Posterior vena cava (tissue), 2 donors: Measurements from ENCODE around the gene ABLIM2. TPM values are rescaled to one million over a fixed set of nuclear protein-coding genes. Genes with fewer than 3 reads are reported as not detected.

ENCODE experiments used
- DNase-seq: peaks from one replicate; pipeline ENCODE4 v3.0.0-alpha.2; 2020; ENCODE audit warnings: low spot score
- intact Hi-C, 2 donors: fragments of 100-400 bp; cut with DNase I; formaldehyde crosslinking; loops; one replicate each; pipeline versions ENCODE4 v1.14.1 to v1.14.2; 2022 to 2023
- total RNA-seq, 2 donors: library from RNA; stranded (reverse); fragmentation: NEBNext Ultra II Directional; extraction: Animal tissue kit (Norgen Biotek cat#: 25700); gene quantifications; one replicate each; pipeline ENCODE4 v1.2.1, GENCODE V29; 2021
- donor health status: DM: yes; HTN: yes; CAD: no.
- donor health status: DM: yes; HTN: yes; CAD: no.

ABLIM2 gene
- total RNA-seq, 2 donors from 2014 or later = 11.7 to 23.8 TPM

GRCh38 chr4:8033067-8033755 is 125.4 kb downstream of the ABLIM2 start:
- no peak for DNase-seq
- intact Hi-C loops = no loop called here

GRCh38 chr4:8032381-8032780 is 126.2 kb downstream of the ABLIM2 start:
- DNase-seq = no peak
- intact Hi-C loops = no loop called here

- intact Hi-C loops = no loop called here
- DNase-seq = no peak
These were observed 128.4 kb downstream of the ABLIM2 start for GRCh38 chr4:8030121-8030781.

GRCh38 chr4:8029689-8030088 is 128.9 kb downstream of the ABLIM2 start:
- DNase-seq = no peak
- intact Hi-C loops = no loop called here

GRCh38 chr4:8028884-8029568 is 129.6 kb downstream of the ABLIM2 start:
- intact Hi-C loops = no loop called here
- no peak for DNase-seq

- DNase-seq = no peak
- intact Hi-C loops = no loop called here
These were observed 130.2 kb downstream of the ABLIM2 start for GRCh38 chr4:8028368-8028767.

- intact Hi-C loops = no loop called here
- no peak for DNase-seq
These were observed 132.2 kb downstream of the ABLIM2 start for GRCh38 chr4:8026453-8026852.

- DNase-seq = no peak
- intact Hi-C loops = no loop called here
These were observed 132.9 kb downstream of the ABLIM2 start for GRCh38 chr4:8025668-8026067.

GRCh38 chr4:8024073-8024786 is 134.4 kb downstream of the ABLIM2 start:
- DNase-seq = no peak
- intact Hi-C loops = no loop called here

GRCh38 chr4:8023696-8024033 is 134.9 kb downstream of the ABLIM2 start:
- no peak for DNase-seq
- intact Hi-C loops = no loop called here

GRCh38 chr4:8022767-8023695 is 135.6 kb downstream of the ABLIM2 start:
- intact Hi-C loops = no loop called here
- no peak for DNase-seq

GRCh38 chr4:8021796-8022195 is 136.8 kb downstream of the ABLIM2 start:
- intact Hi-C loops = no loop called here

GRCh38 chr4:8019396-8020365 is 138.9 kb downstream of the ABLIM2 start:
- DNase-seq = no peak
- intact Hi-C loops = no loop called here

More at GRCh38 chr4:8021796-8022195, 136.8 kb downstream of the ABLIM2 start:
- DNase-seq = no peak

- no peak for DNase-seq
- intact Hi-C loops = no loop called here
These were observed 142.1 kb downstream of the ABLIM2 start for GRCh38 chr4:8016527-8016926.

GRCh38 chr4:8015512-8015911 is 143.1 kb downstream of the ABLIM2 start:
- no peak for DNase-seq
- intact Hi-C loops = no loop called here

GRCh38 chr4:8013976-8014726 is 144.5 kb downstream of the ABLIM2 start:
- intact Hi-C loops = no loop called here

GRCh38 chr4:8012517-8012916 is 146.1 kb downstream of the ABLIM2 start:
- DNase-seq = no peak
- intact Hi-C loops = no loop called here

More at GRCh38 chr4:8013976-8014726, 144.5 kb downstream of the ABLIM2 start:
- no peak for DNase-seq
